ENCODE results near the gene DPH1. TPM values are rescaled to one million over a fixed set of nuclear protein-coding genes. Genes with fewer than 3 reads are reported as not detected.
A peak's percentile ranks its signal among the peaks of the same experiment; 100 is the strongest.

DPH1 gene
- total and polyA plus RNA-seq, 4 donors = 9.8 to 24.6 (median 19.4) TPM

- DNase-seq (ENCODE audit: low spot score) = no peak
- Histone ChIP-seq H3K9me3 (ENCODE audit: control insufficient read depth in 4 of 4, low read length in 3 of 4) (no peaks in the 10 kb centered on the region), H3K4me1 (ENCODE audit: control insufficient read depth in 4 of 4, insufficient read depth in 4 of 4, low read length in 3 of 4) (peaks cover 0 to 33% (median 18%) of the 10 kb centered on the region in 4 donors), H3K36me3 (ENCODE audit: control insufficient read depth in 4 of 4, insufficient read depth in 3 of 4, low read depth in 1 of 4, low read length in 3 of 4) (peaks cover under 1 to 9% (median 4%) of the 10 kb centered on the region in 4 donors), H3K9ac (ENCODE audit: low read depth in 1 of 2, low read length in 2 of 2) (peak overlapping the region in 1 of 2 donors; percentile 7), H3K4me3 (ENCODE audit: low read depth in 1 of 3, low read length in 3 of 3) (no peak overlapping the region), H3K27me3 (ENCODE audit: control insufficient read depth in 4 of 4, insufficient read depth in 4 of 4, low read length in 3 of 4) (no peaks in the 10 kb centered on the region), H3K27ac (ENCODE audit: low read depth in 1 of 2, low read length in 2 of 2) (peak overlapping the region; percentile 22 to 66)
- 80% methylated on average over 16 of the region's 16 CpGs for WGBS
- TF ChIP-seq FOXA1 (IDR thresholded peaks at IDR 0.05) (no peak), MAX (IDR thresholded peaks at IDR 0.05) (no peak), YY1 (IDR thresholded peaks at IDR 0.05) (no peak), CTCF (IDR thresholded peaks at IDR 0.05; ENCODE audit: low read depth, low read length, missing input control) (no peak), GABPA (IDR thresholded peaks at IDR 0.05 in 1 of 2, conservative IDR thresholded peaks at IDR 0.05 in 1 of 2) (no peak), ZBTB33 (IDR thresholded peaks at IDR 0.05) (no peak), TAF1 (conservative IDR thresholded peaks at IDR 0.05) (no peak), RXRA (IDR thresholded peaks at IDR 0.05) (no peak), HNF4A (conservative IDR thresholded peaks at IDR 0.05) (no peak), SP1 (IDR thresholded peaks at IDR 0.05) (no peak), REST (IDR thresholded peaks at IDR 0.05) (no peak), ATF3 (IDR thresholded peaks at IDR 0.05) (no peak), HNF4G (IDR thresholded peaks at IDR 0.05) (no peak), RAD21 (IDR thresholded peaks at IDR 0.05) (no peak), NR2F2 (IDR thresholded peaks at IDR 0.05) (no peak)
Observed at GRCh38 chr17:2063261-2064146, 33.6 kb downstream of the DPH1 start.

All from liver (tissue), 9 donors.